Effector memory CD4-positive, alpha-beta T cell (primary cell): ENCODE data around the gene ADAMTSL1.

Experiments used
- DNase-seq, 3 donors: peaks; one replicate each; pipeline ENCODE4 v3.0.0-alpha.2; 2020
- H3K27ac ChIP-seq: 2 replicates; pipeline ENCODE4 v1.7.0; 2013; ENCODE audit warnings: mild to moderate bottlenecking, low read length, moderate library complexity; ENCODE audit not compliant: insufficient read depth, poor library complexity, severe bottlenecking
- H3K27me3 ChIP-seq: replicated peaks from 2 replicates; pipeline ENCODE4 v1.7.0; 2013; ENCODE audit warnings: mild to moderate bottlenecking, low read length; ENCODE audit not compliant: insufficient read depth, control insufficient read depth, poor library complexity, severe bottlenecking
- H3K36me3 ChIP-seq: 2 replicates; pipeline ENCODE4 v1.7.0; 2013; ENCODE audit warnings: mild to moderate bottlenecking, low read length, moderate library complexity; ENCODE audit not compliant: control insufficient read depth, insufficient read depth
- H3K4me1 ChIP-seq: 2 replicates; pipeline ENCODE4 v1.7.0; 2013; ENCODE audit warnings: low read length, mild to moderate bottlenecking; ENCODE audit not compliant: control insufficient read depth, insufficient read depth, poor library complexity, severe bottlenecking
- H3K4me3 ChIP-seq: 2 replicates; pipeline ENCODE4 v1.7.0; 2013; ENCODE audit warnings: low read length, low read depth, mild to moderate bottlenecking; ENCODE audit not compliant: insufficient read depth, poor library complexity, severe bottlenecking
- H3K9me3 ChIP-seq: 2 replicates; pipeline ENCODE4 v1.7.0; 2013; ENCODE audit warnings: mild to moderate bottlenecking, low read length, moderate library complexity; ENCODE audit not compliant: control insufficient read depth

ADAMTSL1 gene

DNA sequence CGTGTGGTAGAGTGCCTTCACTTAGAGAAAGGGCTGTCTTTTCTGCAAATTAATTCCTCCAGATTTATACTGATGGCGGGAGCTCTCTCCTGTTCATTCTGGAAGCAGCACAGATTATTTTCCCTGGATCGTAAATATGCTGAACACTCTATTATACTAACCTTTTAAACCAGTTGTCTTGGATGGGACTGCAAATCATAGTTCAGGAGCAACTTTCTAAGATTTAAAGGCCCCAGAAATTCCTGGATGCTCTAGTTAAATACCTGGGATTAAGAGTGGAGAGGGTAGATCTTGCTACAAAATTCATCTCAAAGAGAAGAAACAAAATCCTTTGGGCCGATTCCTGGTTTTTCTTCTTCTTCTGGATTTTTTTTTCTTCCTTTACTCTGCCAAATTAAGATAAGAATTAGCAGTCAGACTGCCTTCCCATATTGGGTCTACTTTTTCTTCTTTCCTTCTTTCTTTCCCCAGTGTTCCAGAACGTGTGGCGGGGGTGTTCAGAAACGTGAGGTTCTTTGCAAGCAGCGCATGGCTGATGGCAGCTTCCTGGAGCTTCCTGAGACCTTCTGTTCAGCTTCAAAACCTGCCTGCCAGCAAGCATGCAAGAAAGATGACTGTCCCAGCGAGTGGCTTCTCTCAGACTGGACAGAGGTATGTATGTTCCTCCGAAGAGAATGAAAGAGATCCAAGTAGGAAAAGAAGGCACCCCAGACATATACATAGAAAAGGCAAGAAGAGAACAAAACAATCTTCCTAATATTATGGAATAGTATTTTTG, 296.4 kb downstream of the ADAMTSL1 start:
- no peak for DNase-seq
- no peak overlapping the region for H3K4me3 ChIP-seq
- no peaks in the 10 kb centered on the region for H3K9me3 ChIP-seq
- H3K4me1 ChIP-seq, result no peaks in the 10 kb centered on the region
- H3K27ac ChIP-seq, result no peak overlapping the region
- no peaks in the 10 kb centered on the region for H3K36me3 ChIP-seq
- H3K27me3 ChIP-seq, result no peaks in the 10 kb centered on the region

DNA sequence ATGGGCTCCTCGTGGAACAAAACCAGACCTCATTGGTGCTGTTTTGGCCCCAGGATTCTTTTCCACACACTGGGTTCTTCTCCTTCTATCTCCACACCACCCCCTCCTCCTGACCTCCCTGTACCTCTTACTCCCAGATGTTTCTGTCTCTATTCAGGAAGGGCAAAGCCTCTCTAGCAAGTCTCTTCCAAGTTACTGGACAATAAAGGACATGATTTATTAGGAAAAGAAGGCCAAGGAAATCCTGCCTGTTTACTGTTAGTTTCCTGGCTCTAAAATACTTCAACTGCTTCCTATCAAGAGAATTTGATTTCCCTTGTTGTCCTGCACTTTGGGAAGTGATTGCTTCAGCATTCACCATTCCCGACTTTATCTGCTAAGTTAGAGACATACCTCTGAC, 297.1 kb downstream of the ADAMTSL1 start:
- no peak overlapping the region for H3K27ac ChIP-seq
- no peaks in the 10 kb centered on the region for H3K9me3 ChIP-seq
- H3K4me3 ChIP-seq, result no peak overlapping the region
- no peak for DNase-seq
- no peaks in the 10 kb centered on the region for H3K27me3 ChIP-seq
- no peaks in the 10 kb centered on the region for H3K4me1 ChIP-seq
- no peaks in the 10 kb centered on the region for H3K36me3 ChIP-seq

DNA sequence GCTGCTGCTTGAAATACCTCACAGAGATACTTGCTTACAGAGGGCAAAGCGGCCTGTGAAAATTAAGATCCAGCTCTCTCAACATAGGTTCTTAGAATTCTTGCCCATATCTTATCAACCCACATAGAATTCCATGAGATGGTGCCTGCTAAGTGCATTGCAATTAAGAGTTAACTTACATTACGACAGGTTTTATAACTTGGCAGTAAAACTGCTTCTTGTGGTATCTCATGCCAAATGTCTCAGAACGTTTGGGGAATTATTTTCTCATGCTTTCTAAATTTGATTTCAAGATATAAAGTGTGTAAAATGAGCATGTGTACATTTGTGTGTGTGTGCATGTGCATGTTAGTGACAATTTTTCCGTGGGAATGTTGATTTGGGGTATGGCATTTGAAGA, 297.8 kb downstream of the ADAMTSL1 start:
- Histone ChIP-seq H3K4me3 (no peak overlapping the region), H3K27me3 (no peaks in the 10 kb centered on the region)
- DNase-seq, result no peak

DNA sequence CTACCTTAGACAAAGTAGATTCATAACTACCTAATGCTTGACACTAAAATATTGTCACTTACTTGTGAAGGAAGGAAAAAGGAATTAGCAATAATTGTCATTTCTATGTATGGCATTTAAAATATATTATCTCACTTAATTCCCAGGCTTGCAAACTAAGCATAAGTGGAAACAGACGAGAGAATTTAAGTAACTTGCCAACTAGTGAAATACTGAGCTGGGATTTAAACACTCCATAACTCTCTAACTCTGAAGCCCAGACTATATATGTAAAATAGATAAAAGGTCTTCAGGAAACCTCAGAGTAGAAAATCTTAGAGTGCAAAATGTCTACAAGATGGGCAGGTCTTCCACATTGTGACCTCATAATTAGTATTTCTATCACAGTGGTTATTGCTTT, 301.3 kb downstream of the ADAMTSL1 start:
- H3K9me3 ChIP-seq, result no peaks in the 10 kb centered on the region
- no peaks in the 10 kb centered on the region for H3K27me3 ChIP-seq
- H3K4me1 ChIP-seq, result no peaks in the 10 kb centered on the region
- no peak overlapping the region for H3K27ac ChIP-seq
- DNase-seq, result no peak
- no peaks in the 10 kb centered on the region for H3K36me3 ChIP-seq
- no peak overlapping the region for H3K4me3 ChIP-seq

More for the DNA sequence above, 297.8 kb downstream of the ADAMTSL1 start:
- H3K9me3 ChIP-seq, result no peaks in the 10 kb centered on the region
- H3K27ac ChIP-seq, result no peak overlapping the region
- H3K4me1 ChIP-seq, result no peaks in the 10 kb centered on the region
- H3K36me3 ChIP-seq, result no peaks in the 10 kb centered on the region

DNA sequence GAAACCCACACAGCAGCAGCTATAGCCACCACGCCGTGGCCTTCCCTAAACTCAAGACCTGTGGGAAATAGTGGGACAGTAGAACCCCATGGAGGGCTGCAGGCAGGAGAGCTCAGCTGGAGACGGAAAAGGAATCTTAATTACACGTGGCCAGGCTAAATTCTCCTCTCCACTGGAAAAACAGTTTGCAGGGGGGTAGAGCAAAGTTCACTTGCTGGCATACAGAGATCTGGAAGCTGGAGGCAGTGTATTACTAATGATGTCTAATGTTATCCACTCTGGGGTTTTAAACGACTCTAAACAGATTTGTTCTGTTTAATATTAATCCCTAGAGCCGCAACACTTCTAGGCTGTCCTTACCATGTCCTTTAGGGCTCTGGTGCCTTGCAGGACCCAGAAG, 302.0 kb downstream of the ADAMTSL1 start:
- Histone ChIP-seq H3K27ac (no peak overlapping the region), H3K4me3 (no peak overlapping the region), H3K36me3 (no peaks in the 10 kb centered on the region), H3K9me3 (no peaks in the 10 kb centered on the region), H3K4me1 (no peaks in the 10 kb centered on the region), H3K27me3 (no peaks in the 10 kb centered on the region)
- no peak for DNase-seq

DNA sequence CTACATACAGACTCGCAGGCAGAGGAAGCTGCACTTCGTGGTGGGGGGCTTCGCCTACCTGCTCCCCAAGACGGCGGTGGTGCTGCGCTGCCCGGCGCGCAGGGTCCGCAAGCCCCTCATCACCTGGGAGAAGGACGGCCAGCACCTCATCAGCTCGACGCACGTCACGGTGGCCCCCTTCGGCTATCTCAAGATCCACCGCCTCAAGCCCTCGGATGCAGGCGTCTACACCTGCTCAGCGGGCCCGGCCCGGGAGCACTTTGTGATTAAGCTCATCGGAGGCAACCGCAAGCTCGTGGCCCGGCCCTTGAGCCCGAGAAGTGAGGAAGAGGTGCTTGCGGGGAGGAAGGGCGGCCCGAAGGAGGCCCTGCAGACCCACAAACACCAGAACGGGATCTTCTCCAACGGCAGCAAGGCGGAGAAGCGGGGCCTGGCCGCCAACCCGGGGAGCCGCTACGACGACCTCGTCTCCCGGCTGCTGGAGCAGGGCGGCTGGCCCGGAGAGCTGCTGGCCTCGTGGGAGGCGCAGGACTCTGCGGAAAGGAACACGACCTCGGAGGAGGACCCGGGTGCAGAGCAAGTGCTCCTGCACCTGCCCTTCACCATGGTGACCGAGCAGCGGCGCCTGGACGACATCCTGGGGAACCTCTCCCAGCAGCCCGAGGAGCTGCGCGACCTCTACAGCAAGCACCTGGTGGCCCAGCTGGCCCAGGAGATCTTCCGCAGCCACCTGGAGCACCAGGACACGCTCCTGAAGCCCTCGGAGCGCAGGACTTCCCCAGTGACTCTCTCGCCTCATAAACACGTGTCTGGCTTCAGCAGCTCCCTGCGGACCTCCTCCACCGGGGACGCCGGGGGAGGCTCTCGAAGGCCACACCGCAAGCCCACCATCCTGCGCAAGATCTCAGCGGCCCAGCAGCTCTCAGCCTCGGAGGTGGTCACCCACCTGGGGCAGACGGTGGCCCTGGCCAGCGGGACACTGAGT, 303.2 kb downstream of the ADAMTSL1 start:
- no peaks in the 10 kb centered on the region for H3K4me1 ChIP-seq
- no peaks in the 10 kb centered on the region for H3K36me3 ChIP-seq
- H3K27me3 ChIP-seq, result no peaks in the 10 kb centered on the region
- no peak overlapping the region for H3K4me3 ChIP-seq
- DNase-seq, result no peak
- no peaks in the 10 kb centered on the region for H3K9me3 ChIP-seq
- H3K27ac ChIP-seq, result no peak overlapping the region

DNA sequence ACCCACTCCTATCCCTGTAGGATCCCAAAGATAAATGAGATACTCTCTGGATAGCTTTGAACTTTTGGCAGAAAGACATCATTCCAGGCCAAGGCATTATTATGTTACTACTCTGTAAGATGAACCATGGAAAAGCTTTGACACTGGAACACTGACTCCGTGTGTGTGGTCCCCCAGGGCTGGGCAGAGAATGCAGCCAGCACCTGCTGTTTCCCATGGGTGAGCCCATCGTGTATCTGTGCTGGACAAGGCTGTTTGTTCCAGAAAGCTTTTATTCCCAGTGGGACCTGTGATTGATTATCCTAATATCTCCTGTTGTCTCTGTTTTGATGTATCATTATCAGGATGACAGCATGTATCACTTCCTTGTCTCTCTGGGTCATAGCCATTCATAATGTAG, 304.2 kb downstream of the ADAMTSL1 start:
- H3K27ac ChIP-seq, result no peak overlapping the region
- H3K27me3 ChIP-seq, result no peaks in the 10 kb centered on the region
- no peak for DNase-seq
- H3K36me3 ChIP-seq, result no peaks in the 10 kb centered on the region
- no peaks in the 10 kb centered on the region for H3K9me3 ChIP-seq
- H3K4me3 ChIP-seq, result no peak overlapping the region
- no peaks in the 10 kb centered on the region for H3K4me1 ChIP-seq

DNA sequence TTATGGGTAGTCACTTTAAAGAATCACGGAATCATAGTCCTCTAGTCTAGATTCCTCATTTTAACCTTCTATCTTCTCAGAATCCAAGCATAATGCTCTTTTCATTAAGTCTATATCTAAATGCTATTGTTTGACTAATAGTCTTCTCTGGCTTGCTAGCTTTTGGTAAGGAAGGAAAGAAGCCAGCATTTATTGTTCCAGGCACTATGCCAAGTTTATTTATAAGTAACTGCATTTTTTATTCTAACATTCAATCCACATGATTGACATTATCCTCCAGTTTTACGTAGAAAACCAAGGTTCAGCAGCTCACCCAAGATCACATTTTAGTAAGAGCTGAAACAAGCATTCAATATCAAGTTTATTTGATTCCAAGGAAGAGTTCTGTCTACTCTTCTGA, 304.9 kb downstream of the ADAMTSL1 start:
- Histone ChIP-seq H3K4me3 (no peak overlapping the region), H3K4me1 (no peaks in the 10 kb centered on the region), H3K27ac (no peak overlapping the region), H3K9me3 (no peaks in the 10 kb centered on the region), H3K27me3 (no peaks in the 10 kb centered on the region), H3K36me3 (no peaks in the 10 kb centered on the region)
- no peak for DNase-seq

DNA sequence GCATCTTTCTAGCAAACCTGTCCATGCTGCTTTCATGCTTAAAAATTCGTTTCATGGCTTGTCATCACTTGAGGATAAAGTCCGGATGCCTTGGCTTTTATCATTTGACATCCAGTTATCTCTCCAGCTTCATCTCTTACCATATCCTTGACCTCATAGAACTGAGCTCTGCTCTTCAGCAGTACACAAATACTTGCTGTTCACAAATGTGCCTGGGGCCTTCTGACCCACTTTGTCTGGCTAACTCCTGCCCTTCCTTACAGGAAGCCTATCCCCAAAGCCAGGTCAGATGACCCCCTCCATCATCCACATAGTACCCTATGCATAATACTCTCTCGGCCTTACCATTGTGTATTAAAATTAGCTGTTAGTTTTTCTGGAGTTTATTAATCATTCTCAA, 310.0 kb downstream of the ADAMTSL1 start:
- Histone ChIP-seq H3K4me3 (no peak overlapping the region), H3K27me3 (no peaks in the 10 kb centered on the region), H3K9me3 (no peaks in the 10 kb centered on the region), H3K36me3 (no peaks in the 10 kb centered on the region), H3K27ac (no peak overlapping the region), H3K4me1 (no peaks in the 10 kb centered on the region)
- DNase-seq, result no peak

DNA sequence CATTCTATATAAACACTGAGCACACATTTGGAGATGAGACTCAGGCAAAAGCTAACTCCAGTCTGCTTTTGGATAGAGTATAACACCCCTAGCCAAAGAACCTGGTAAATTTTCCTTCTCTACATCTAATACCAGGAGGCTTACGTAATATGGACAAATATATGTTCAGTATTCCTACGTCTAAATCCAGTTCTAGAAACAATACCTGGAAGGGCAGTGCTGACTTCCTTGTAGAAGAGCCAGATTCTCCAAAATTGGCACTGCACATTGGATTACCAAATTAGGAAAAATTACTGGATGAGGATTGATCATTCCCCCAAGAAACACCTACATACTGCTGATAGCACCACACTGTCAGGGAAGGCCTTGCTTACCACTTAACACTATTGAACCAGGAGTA, 311.7 kb downstream of the ADAMTSL1 start:
- no peak overlapping the region for H3K4me3 ChIP-seq
- H3K4me1 ChIP-seq, result no peaks in the 10 kb centered on the region
- H3K27ac ChIP-seq, result no peak overlapping the region
- H3K9me3 ChIP-seq, result no peaks in the 10 kb centered on the region
- H3K27me3 ChIP-seq, result no peaks in the 10 kb centered on the region
- H3K36me3 ChIP-seq, result no peaks in the 10 kb centered on the region
- no peak for DNase-seq
